BE2C (cell line): Measurements from ENCODE around the gene GOLIM4.
A peak's percentile ranks its signal among the peaks of the same experiment; 100 is the strongest.

ENCODE experiments used
- DNase-seq: peaks from one replicate; pipeline ENCODE4 v3.0.0-alpha.2; 2020
- H3K27me3 ChIP-seq: fragments of 250-450 bp; sonication (Bioruptor Pico); 2 replicates; pipeline ENCODE4 v1.5.1; 2020; ENCODE audit warnings: mild to moderate bottlenecking
- H3K36me3 ChIP-seq: fragments of 250-450 bp; sonication (Bioruptor Pico); 2 replicates; pipeline ENCODE4 v1.5.1; 2020; ENCODE audit warnings: mild to moderate bottlenecking
- H3K4me1 ChIP-seq: fragments of 250-450 bp; sonication (Bioruptor Pico); 2 replicates; pipeline ENCODE4 v1.5.1; 2020
- H3K4me3 ChIP-seq: 2 replicates; pipeline ENCODE4 v1.5.1; 2011; ENCODE audit warnings: low read depth, low read length
- H3K9me3 ChIP-seq: fragments of 250-450 bp; sonication (Bioruptor Pico); 2 replicates; pipeline ENCODE4 v1.5.1; 2020
- TF ChIP-seq, protein P1 (sequence below): IDR thresholded peaks from 2 replicates; pipeline ENCODE4 v1.5.1; 2012; ENCODE audit warnings: mild to moderate bottlenecking, low read depth, low read length

Gene GOLIM4

DNA sequence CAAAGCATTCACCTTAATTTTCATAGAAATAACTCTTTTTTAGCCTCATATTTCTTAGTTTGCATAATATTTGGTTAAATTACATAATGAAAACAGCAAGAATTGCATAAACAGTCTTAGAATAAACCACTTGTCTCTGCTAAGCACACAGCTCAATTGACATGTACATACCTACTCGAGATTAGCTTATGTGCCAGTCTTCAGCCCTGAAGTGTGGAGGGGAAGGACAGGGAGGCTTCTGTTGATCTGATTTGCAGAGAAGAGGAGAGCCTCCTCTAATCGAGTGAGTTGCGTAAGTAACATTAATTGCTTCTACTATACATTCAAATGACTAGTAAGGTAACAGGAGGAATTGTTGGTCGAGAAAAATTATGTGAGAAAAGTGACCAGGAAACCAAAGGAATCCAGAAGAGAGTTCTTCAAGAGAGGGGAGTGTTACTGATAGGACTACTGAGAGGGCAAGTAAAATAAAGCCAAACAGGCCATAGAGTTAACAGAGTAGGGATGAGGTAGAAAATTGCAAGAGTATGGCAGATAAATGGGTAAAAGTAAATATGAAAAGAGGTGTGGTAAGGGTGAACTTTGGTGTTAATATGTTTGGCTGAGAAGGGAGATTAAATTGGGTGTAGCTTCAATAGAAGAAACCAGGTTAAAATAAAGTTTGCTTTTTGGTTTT is 7.1 kb upstream of the GOLIM4 start:
- no peak overlapping the region for H3K4me3 ChIP-seq
- H3K4me1 ChIP-seq, result no peaks in the 10 kb centered on the region
- no peaks in the 10 kb centered on the region for H3K9me3 ChIP-seq

DNA sequence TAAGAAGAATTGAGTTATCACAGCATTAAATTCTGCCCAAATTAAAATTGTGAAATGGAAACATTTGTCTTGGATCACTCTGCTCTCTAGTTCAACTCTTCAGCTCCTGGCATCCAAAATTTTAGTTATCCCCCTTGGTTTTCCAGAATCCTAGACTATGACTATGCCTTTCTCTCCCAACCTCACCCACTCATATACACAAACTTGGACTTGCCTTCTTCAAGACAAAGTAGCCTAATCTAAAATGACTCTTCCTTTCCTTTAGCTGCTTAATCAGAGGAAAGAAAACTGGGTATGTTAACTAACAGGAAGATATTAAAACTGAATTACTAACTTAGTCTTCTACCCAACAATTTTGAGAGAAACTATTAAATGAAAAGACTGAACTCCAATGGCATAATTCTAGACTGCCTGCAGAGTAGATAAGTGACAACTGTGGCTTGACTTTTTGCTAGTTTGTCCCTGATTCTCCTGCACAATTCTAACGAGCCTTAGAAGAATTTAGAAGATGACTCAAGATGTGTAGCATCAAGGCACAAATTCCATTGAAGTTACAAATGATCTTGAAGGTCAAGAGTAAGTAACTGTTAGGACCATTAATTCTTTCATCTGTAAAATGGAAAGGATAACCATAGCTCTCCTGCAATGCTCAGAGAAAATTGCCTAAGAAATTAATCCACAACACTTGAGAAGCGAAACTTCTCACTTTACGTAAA is 5.2 kb upstream of the GOLIM4 start:
- H3K9me3 ChIP-seq, result no peaks in the 10 kb centered on the region
- TF ChIP-seq, protein P1, sequence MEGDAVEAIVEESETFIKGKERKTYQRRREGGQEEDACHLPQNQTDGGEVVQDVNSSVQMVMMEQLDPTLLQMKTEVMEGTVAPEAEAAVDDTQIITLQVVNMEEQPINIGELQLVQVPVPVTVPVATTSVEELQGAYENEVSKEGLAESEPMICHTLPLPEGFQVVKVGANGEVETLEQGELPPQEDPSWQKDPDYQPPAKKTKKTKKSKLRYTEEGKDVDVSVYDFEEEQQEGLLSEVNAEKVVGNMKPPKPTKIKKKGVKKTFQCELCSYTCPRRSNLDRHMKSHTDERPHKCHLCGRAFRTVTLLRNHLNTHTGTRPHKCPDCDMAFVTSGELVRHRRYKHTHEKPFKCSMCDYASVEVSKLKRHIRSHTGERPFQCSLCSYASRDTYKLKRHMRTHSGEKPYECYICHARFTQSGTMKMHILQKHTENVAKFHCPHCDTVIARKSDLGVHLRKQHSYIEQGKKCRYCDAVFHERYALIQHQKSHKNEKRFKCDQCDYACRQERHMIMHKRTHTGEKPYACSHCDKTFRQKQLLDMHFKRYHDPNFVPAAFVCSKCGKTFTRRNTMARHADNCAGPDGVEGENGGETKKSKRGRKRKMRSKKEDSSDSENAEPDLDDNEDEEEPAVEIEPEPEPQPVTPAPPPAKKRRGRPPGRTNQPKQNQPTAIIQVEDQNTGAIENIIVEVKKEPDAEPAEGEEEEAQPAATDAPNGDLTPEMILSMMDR, result no peak

More for the DNA sequence above, 7.1 kb upstream of the GOLIM4 start:
- TF ChIP-seq, protein P1, result no peak
- Histone ChIP-seq H3K27me3 (no peaks in the 10 kb centered on the region), H3K36me3 (no peaks in the 10 kb centered on the region)
- DNase-seq, result no peak

DNA sequence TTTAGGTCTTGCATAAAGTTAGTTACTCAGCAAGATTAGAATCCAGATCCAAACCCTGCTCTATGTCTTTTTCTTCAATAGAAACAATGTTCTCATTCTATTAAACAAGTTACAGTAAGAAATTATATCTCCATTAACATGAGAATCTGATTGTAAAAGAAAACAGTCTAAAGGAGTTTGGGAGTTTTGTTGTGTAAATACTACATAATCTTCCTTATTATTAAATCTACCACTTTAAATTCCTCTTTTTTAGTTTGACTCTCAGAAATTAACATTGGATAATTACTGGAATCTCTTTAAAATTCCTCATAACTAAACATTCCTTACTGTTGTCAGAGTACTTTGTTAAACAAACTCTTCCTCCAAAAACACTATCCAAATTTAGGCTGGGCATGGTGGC is 1.7 kb upstream of the GOLIM4 start:
- H3K9me3 ChIP-seq, result no peaks in the 10 kb centered on the region
- no peaks in the 10 kb centered on the region for H3K36me3 ChIP-seq
- TF ChIP-seq, protein P1, result no peak
- H3K4me1 ChIP-seq, result peaks cover 4% of the 10 kb centered on the region; the same call in 1 of the 2 replicates
- no peaks in the 10 kb centered on the region for H3K27me3 ChIP-seq
- DNase-seq, result no peak
- H3K4me3 ChIP-seq, result no peak overlapping the region

More for the DNA sequence above, 5.2 kb upstream of the GOLIM4 start:
- no peak for DNase-seq
- H3K4me3 ChIP-seq, result no peak overlapping the region
- peaks cover 4% of the 10 kb centered on the region; the same call in 1 of the 2 replicates for H3K4me1 ChIP-seq
- H3K27me3 ChIP-seq, result no peaks in the 10 kb centered on the region
- H3K36me3 ChIP-seq, result no peaks in the 10 kb centered on the region

DNA sequence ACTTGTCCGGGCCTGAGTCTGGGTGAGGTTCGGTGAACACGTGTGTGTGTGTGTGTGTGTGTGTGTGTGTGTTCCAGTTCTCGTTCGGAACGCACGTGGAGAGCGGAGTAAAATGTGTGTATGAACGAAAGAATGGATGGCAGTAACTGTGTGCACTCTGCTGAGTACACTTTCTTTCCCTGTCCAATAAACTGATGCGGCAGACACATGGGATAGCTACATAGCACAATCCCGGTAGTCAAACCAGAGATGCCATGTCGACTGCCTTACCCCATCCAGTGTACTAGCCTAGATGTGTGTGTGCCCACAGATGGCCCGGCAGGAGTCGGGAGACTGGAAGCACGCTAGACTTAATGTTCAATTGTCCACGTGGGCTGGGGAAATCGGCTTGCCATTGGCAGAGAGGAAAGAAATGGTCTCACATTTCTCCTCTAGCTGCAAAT is 507 bp upstream of the GOLIM4 start:
- peak; percentile 87 for DNase-seq
- Histone ChIP-seq H3K4me3 (peak overlapping the region; percentile 94), H3K4me1 (peaks cover 13% of the 10 kb centered on the region; the same call in 1 of the 2 replicates), H3K27me3 (no peaks in the 10 kb centered on the region), H3K36me3 (no peaks in the 10 kb centered on the region), H3K9me3 (no peaks in the 10 kb centered on the region)
- TF ChIP-seq, protein P1, result no peak

DNA sequence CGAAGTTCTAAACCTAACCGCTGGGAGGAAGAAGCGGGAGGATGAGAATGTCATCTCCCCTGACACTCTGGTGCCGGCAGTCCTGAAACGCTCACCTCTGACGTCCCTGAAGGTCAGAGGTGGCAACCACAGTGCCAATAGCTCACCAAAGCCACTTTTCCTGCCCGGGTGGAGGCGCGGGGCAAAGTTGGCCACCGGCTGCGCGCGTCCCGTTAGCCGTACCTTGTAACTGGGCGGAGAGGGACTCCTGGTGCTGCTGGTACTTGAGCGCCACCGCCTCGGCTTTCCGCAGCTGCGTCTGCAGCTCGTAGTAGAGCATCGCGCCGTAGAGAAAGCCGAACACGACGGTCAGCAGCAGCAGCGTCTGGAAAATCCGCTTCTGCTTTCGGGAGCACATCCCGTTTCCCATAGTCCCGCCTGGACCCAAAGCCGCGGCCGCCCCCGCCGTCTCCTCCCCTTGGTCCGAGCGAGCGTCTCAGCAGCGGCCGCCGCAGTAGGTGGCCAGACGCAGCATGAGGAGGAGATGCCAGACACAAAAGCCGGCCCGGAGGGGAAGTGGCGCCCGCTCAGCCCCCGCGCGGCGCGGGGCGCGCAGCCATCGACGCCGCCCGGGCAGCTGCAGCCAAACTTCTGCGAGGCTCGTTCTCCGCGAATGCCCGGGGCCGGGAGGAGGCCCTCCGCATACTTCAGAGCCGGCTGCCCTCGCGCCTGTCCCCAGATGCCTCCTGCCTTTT is 680 bp downstream of the GOLIM4 start:
- H3K36me3 ChIP-seq, result no peaks in the 10 kb centered on the region
- H3K27me3 ChIP-seq, result no peaks in the 10 kb centered on the region
- H3K4me3 ChIP-seq, result peak overlapping the region; percentile 94
- no peak for DNase-seq
- no peaks in the 10 kb centered on the region for H3K9me3 ChIP-seq
- TF ChIP-seq, protein P1, result peak; percentile 33
- H3K4me1 ChIP-seq, result peaks cover 13% of the 10 kb centered on the region; the same call in 1 of the 2 replicates

DNA sequence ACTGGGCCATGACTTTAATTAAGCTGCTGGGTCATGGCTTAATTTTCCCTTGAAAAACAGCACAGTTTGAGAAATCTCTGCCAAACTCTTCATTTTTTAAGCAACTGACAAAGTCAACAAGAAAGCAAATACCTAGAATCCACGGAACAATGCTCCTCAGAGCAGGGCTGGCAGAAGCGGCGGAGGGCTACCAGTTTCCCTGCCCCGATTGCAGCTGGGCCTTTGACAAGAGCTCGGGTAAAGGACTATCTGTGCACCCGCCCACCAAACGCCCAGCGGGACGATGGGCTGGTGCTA is 1.2 kb downstream of the GOLIM4 start:
- no peaks in the 10 kb centered on the region for H3K36me3 ChIP-seq
- H3K4me1 ChIP-seq, result peaks cover 13% of the 10 kb centered on the region; the same call in 1 of the 2 replicates
- H3K9me3 ChIP-seq, result no peaks in the 10 kb centered on the region
- DNase-seq, result peak; percentile 81
- H3K27me3 ChIP-seq, result no peaks in the 10 kb centered on the region
- H3K4me3 ChIP-seq, result peak overlapping the region; percentile 94
- TF ChIP-seq, protein P1, result no peak
